SK-N-SH treated with all-trans-retinoic acid at 6 μM for 48 hours (cell line): ENCODE measurements around the gene INTS13.

Experiments used
- ATAC-seq: fragments of 200-7000 bp; cut with Tn5 transposase; 3 replicates; pipeline ENCODE4 v1.9.1; 2020; ENCODE audit warnings: mild to moderate bottlenecking, moderate library complexity
- ARNTL ChIP-seq: fragments of 450-650 bp; formaldehyde crosslinking; IDR thresholded peaks from 2 replicates; pipeline ENCODE4 v1.5.0; 2020; ENCODE audit warnings: low read depth, mild to moderate bottlenecking, moderate library complexity, borderline replicate concordance
- BACH2 ChIP-seq: fragments of 250-450 bp; sonication (Bioruptor Pico); IDR thresholded peaks from 2 replicates; pipeline ENCODE4 v1.9.0; 2021; ENCODE audit warnings: mild to moderate bottlenecking, borderline replicate concordance
- CSDC2 ChIP-seq: fragments of 250-450 bp; sonication (Bioruptor Pico); IDR thresholded peaks from 2 replicates; pipeline ENCODE4 v1.5.0; 2020; ENCODE audit warnings: mild to moderate bottlenecking, moderate library complexity
- ESRRG ChIP-seq: fragments of 250-450 bp; sonication (Bioruptor Pico); IDR thresholded peaks from 2 replicates; pipeline ENCODE4 v1.6.1; 2021; ENCODE audit warnings: mild to moderate bottlenecking
- GLIS3 ChIP-seq: fragments of 250-450 bp; sonication (Bioruptor Pico); IDR thresholded peaks from 2 replicates; pipeline ENCODE4 v1.5.0; 2020; ENCODE audit warnings: mild to moderate bottlenecking, moderate library complexity
- OSR1 ChIP-seq: fragments of 250-450 bp; sonication (Bioruptor Pico); IDR thresholded peaks from 2 replicates; pipeline ENCODE4 v1.8.0; 2022; ENCODE audit warnings: moderate library complexity, mild to moderate bottlenecking, inconsistent platforms
- PPARA ChIP-seq: fragments of 250-450 bp; sonication (Bioruptor Pico); IDR thresholded peaks from 2 replicates; pipeline ENCODE4 v1.5.0; 2020; ENCODE audit warnings: mild to moderate bottlenecking, borderline replicate concordance
- RARB ChIP-seq: fragments of 250-450 bp; sonication (Bioruptor Pico); IDR thresholded peaks from 2 replicates; pipeline ENCODE4 v1.8.0; 2021; ENCODE audit warnings: mild to moderate bottlenecking, moderate library complexity
- SNAI2 ChIP-seq: fragments of 250-450 bp; sonication (Bioruptor Pico); IDR thresholded peaks from 2 replicates; pipeline ENCODE4 v1.5.0; 2020; ENCODE audit warnings: mild to moderate bottlenecking, moderate library complexity
- TCF4 ChIP-seq: fragments of 250-450 bp; sonication (Bioruptor Pico); IDR thresholded peaks from 2 replicates; pipeline ENCODE4 v1.8.0; 2021; ENCODE audit warnings: mild to moderate bottlenecking, moderate library complexity, borderline replicate concordance
- TOX ChIP-seq: fragments of 250-450 bp; sonication (Bioruptor Pico); IDR thresholded peaks from 2 replicates; pipeline ENCODE4 v1.8.0; 2021; ENCODE audit warnings: mild to moderate bottlenecking, moderate library complexity, borderline replicate concordance
- ZFP3 ChIP-seq: fragments of 250-450 bp; sonication (Bioruptor Pico); IDR thresholded peaks from 2 replicates; pipeline ENCODE4 v1.5.0; 2020; ENCODE audit warnings: mild to moderate bottlenecking, moderate library complexity
- ZNF70 ChIP-seq: fragments of 450-650 bp; formaldehyde crosslinking; IDR thresholded peaks from 2 replicates; pipeline ENCODE4 v1.5.0; 2020; ENCODE audit warnings: mild to moderate bottlenecking, moderate library complexity
- ZNF8 ChIP-seq: fragments of 450-650 bp; formaldehyde crosslinking; IDR thresholded peaks from 2 replicates; pipeline ENCODE4 v1.5.0; 2020; ENCODE audit warnings: mild to moderate bottlenecking, moderate library complexity
- TF ChIP-seq, protein P1 (sequence below): fragments of 250-450 bp; sonication (Bioruptor Pico); IDR thresholded peaks from 2 replicates; pipeline ENCODE4 v1.5.0; 2020; ENCODE audit warnings: mild to moderate bottlenecking, moderate library complexity
- TF ChIP-seq, protein P2 (sequence below): fragments of 250-450 bp; sonication (Bioruptor Pico); IDR thresholded peaks from 2 replicates; pipeline ENCODE4 v1.8.0; 2020; ENCODE audit warnings: mild to moderate bottlenecking, moderate library complexity, borderline replicate concordance
- TF ChIP-seq, protein P3 (sequence below): fragments of 250-450 bp; sonication (Bioruptor Pico); IDR thresholded peaks from 2 replicates; pipeline ENCODE4 v1.5.1; 2020; ENCODE audit warnings: low read depth, mild to moderate bottlenecking, moderate library complexity
- TF ChIP-seq, protein P4 (sequence below): fragments of 250-450 bp; sonication (Bioruptor Pico); IDR thresholded peaks from 2 replicates; pipeline ENCODE4 v1.5.1; 2021; ENCODE audit warnings: mild to moderate bottlenecking, moderate library complexity
- TF ChIP-seq, protein P5 (sequence below): fragments of 250-450 bp; sonication (Bioruptor Pico); IDR thresholded peaks from 2 replicates; pipeline ENCODE4 v1.8.0; 2021; ENCODE audit warnings: low read depth, mild to moderate bottlenecking, moderate library complexity, borderline replicate concordance

The INTS13 gene

DNA sequence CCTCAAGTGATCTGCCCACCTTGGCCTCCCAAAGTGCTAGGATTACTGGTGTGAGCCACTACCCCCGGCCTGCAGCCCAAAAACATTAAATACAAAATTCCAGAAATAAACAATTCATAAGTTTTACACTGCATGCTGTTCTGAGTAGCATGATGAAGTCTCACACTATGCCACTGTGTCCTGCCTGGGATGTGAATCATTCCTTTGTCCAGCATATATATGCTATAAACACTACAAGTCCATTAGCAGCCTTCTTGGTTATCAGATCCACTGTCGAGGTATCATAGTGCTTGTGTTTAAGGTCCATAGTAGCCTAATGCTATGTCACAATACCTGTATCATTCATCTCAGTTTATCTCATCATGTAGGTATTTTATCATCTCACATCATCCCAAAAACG lies 15.9 kb downstream of the INTS13 start:
- ATAC-seq: no peak

DNA sequence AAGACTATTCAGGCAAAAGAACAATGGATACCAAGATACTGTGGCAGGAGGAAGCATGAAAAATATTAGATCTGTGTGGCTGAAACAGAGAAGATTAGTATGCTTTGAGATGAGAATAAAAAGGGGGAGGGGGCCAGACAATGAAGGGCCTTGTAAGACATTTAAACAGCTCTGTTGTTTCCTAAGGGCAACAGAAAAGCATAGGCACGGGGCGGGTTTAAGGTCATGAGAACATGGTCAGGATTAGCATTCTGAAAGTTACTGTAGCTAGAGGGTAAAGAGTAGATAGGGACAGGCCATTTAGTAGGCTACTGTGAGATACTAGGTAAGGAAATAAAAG lies 18.6 kb downstream of the INTS13 start:
- peak; percentile 28; the same call in 2 of the 3 replicates for ATAC-seq
- TF ChIP-seq SNAI2 (CRISPR knock-in tag) (no peak), ARNTL (no peak), RARB (CRISPR knock-in tag) (no peak), BACH2 (CRISPR knock-in tag) (no peak), ESRRG (CRISPR knock-in tag) (no peak), OSR1 (CRISPR knock-in tag) (no peak), ZFP3 (CRISPR knock-in tag) (no peak), ZNF8 (CRISPR knock-in tag) (no peak), CSDC2 (CRISPR knock-in tag) (no peak), TOX (CRISPR knock-in tag) (no peak), ZNF70 (CRISPR knock-in tag) (no peak), TCF4 (no peak), PPARA (no peak)
- TF ChIP-seq, protein P1, sequence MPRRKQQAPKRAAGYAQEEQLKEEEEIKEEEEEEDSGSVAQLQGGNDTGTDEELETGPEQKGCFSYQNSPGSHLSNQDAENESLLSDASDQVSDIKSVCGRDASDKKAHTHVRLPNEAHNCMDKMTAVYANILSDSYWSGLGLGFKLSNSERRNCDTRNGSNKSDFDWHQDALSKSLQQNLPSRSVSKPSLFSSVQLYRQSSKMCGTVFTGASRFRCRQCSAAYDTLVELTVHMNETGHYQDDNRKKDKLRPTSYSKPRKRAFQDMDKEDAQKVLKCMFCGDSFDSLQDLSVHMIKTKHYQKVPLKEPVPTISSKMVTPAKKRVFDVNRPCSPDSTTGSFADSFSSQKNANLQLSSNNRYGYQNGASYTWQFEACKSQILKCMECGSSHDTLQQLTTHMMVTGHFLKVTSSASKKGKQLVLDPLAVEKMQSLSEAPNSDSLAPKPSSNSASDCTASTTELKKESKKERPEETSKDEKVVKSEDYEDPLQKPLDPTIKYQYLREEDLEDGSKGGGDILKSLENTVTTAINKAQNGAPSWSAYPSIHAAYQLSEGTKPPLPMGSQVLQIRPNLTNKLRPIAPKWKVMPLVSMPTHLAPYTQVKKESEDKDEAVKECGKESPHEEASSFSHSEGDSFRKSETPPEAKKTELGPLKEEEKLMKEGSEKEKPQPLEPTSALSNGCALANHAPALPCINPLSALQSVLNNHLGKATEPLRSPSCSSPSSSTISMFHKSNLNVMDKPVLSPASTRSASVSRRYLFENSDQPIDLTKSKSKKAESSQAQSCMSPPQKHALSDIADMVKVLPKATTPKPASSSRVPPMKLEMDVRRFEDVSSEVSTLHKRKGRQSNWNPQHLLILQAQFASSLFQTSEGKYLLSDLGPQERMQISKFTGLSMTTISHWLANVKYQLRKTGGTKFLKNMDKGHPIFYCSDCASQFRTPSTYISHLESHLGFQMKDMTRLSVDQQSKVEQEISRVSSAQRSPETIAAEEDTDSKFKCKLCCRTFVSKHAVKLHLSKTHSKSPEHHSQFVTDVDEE (CRISPR knock-in tag): no peak
- TF ChIP-seq, protein P2, sequence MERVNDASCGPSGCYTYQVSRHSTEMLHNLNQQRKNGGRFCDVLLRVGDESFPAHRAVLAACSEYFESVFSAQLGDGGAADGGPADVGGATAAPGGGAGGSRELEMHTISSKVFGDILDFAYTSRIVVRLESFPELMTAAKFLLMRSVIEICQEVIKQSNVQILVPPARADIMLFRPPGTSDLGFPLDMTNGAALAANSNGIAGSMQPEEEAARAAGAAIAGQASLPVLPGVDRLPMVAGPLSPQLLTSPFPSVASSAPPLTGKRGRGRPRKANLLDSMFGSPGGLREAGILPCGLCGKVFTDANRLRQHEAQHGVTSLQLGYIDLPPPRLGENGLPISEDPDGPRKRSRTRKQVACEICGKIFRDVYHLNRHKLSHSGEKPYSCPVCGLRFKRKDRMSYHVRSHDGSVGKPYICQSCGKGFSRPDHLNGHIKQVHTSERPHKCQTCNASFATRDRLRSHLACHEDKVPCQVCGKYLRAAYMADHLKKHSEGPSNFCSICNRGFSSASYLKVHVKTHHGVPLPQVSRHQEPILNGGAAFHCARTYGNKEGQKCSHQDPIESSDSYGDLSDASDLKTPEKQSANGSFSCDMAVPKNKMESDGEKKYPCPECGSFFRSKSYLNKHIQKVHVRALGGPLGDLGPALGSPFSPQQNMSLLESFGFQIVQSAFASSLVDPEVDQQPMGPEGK (CRISPR knock-in tag): no peak
- TF ChIP-seq, protein P3, sequence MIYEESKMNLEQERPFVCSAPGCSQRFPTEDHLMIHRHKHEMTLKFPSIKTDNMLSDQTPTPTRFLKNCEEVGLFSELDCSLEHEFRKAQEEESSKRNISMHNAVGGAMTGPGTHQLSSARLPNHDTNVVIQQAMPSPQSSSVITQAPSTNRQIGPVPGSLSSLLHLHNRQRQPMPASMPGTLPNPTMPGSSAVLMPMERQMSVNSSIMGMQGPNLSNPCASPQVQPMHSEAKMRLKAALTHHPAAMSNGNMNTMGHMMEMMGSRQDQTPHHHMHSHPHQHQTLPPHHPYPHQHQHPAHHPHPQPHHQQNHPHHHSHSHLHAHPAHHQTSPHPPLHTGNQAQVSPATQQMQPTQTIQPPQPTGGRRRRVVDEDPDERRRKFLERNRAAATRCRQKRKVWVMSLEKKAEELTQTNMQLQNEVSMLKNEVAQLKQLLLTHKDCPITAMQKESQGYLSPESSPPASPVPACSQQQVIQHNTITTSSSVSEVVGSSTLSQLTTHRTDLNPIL (CRISPR knock-in tag): no peak
- TF ChIP-seq, protein P4, sequence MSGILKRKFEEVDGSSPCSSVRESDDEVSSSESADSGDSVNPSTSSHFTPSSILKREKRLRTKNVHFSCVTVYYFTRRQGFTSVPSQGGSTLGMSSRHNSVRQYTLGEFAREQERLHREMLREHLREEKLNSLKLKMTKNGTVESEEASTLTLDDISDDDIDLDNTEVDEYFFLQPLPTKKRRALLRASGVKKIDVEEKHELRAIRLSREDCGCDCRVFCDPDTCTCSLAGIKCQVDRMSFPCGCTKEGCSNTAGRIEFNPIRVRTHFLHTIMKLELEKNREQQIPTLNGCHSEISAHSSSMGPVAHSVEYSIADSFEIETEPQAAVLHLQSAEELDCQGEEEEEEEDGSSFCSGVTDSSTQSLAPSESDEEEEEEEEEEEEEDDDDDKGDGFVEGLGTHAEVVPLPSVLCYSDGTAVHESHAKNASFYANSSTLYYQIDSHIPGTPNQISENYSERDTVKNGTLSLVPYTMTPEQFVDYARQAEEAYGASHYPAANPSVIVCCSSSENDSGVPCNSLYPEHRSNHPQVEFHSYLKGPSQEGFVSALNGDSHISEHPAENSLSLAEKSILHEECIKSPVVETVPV (CRISPR knock-in tag): no peak

More for the DNA sequence above, 15.9 kb downstream of the INTS13 start:
- TF ChIP-seq ZFP3 (CRISPR knock-in tag): no peak
- TF ChIP-seq, protein P5, sequence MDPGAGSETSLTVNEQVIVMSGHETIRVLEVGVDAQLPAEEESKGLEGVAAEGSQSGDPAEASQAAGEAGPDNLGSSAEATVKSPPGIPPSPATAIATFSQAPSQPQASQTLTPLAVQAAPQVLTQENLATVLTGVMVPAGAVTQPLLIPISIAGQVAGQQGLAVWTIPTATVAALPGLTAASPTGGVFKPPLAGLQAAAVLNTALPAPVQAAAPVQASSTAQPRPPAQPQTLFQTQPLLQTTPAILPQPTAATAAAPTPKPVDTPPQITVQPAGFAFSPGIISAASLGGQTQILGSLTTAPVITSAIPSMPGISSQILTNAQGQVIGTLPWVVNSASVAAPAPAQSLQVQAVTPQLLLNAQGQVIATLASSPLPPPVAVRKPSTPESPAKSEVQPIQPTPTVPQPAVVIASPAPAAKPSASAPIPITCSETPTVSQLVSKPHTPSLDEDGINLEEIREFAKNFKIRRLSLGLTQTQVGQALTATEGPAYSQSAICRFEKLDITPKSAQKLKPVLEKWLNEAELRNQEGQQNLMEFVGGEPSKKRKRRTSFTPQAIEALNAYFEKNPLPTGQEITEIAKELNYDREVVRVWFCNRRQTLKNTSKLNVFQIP (CRISPR knock-in tag): no peak
- TF ChIP-seq ZNF8 (CRISPR knock-in tag): no peak
- no peak for TF ChIP-seq TOX (CRISPR knock-in tag)
- TF ChIP-seq GLIS3 (CRISPR knock-in tag): no peak
- TF ChIP-seq CSDC2 (CRISPR knock-in tag): no peak
- TF ChIP-seq SNAI2 (CRISPR knock-in tag): no peak
- TF ChIP-seq, protein P4 (CRISPR knock-in tag): no peak
- TF ChIP-seq, protein P2 (CRISPR knock-in tag): no peak
- TF ChIP-seq ZNF70 (CRISPR knock-in tag): no peak
- TF ChIP-seq, protein P3 (CRISPR knock-in tag): no peak
